Panc1 (cell line): Measurements from ENCODE around the gene MYO16. TPM values are rescaled to one million over a fixed set of nuclear protein-coding genes. Genes with fewer than 3 reads are reported as not detected.
A peak's percentile ranks its signal among the peaks of the same experiment; 100 is the strongest.

Source experiments
- ATAC-seq: fragments of 200-7000 bp; cut with Tn5 transposase; 2 replicates; pipeline ENCODE4 v1.9.1; 2020; ENCODE audit warnings: mild to moderate bottlenecking, moderate library complexity
- BruUV-seq: library from RNA; stranded (reverse); fragments of 400-500 nt; replicated peaks from 2 replicates; lab custom pipeline; 2021; lab: Mats Ljungman, UMichigan
- CTCF ChIA-PET: fragments of 300-600 bp; sonication (Branson Sonifier 250); formaldehyde crosslinking; loops from one replicate; lab custom pipeline; 2022; ENCODE audit warnings: antibody characterized with exemption; lab: Charles Lee
- POLR2A ChIA-PET: fragments of 300-600 bp; sonication (Branson Sonifier 250); formaldehyde crosslinking; loops from one replicate; lab custom pipeline; 2022; ENCODE audit warnings: antibody characterized with exemption; lab: Charles Lee
- DNase-seq: peaks from one replicate; pipeline ENCODE4 v3.0.0-alpha.2; 2010; ENCODE audit warnings: low read depth, low spot score
- H3K27ac ChIP-seq: 2 replicates; pipeline ENCODE4 v1.5.1; 2011; ENCODE audit warnings: mild to moderate bottlenecking, low read length, inconsistent platforms
- H3K27me3 ChIP-seq: fragments of 200-500 bp; sonication (Bioruptor generic); 2 replicates; pipeline ENCODE4 v1.6.0; 2014; ENCODE audit warnings: low read length, inconsistent platforms; ENCODE audit not compliant: control insufficient read depth, insufficient read depth
- H3K36me3 ChIP-seq: fragments of 200-500 bp; sonication (Bioruptor generic); 2 replicates; pipeline ENCODE4 v1.5.1; 2014; ENCODE audit warnings: inconsistent platforms, mild to moderate bottlenecking, low read length, moderate library complexity; ENCODE audit not compliant: control insufficient read depth, insufficient read depth
- H3K4me1 ChIP-seq: 2 replicates; pipeline ENCODE4 v1.5.1; 2011; ENCODE audit warnings: inconsistent platforms, mild to moderate bottlenecking, low read length, moderate library complexity; ENCODE audit not compliant: control insufficient read depth, insufficient read depth
- H3K4me3 ChIP-seq, 2 experiments: 2 replicates each; pipeline ENCODE4 v1.5.1; 2011 to 2012; ENCODE audit warnings: low read depth in 2 of 2, low read length in 2 of 2, mild to moderate bottlenecking in 2 of 2, inconsistent platforms in 1 of 2, moderate library complexity in 1 of 2
- H3K9me3 ChIP-seq: fragments of 200-500 bp; sonication (Bioruptor generic); 2 replicates; pipeline ENCODE4 v1.5.1; 2014; ENCODE audit warnings: low read depth, mild to moderate bottlenecking, inconsistent platforms, low read length, moderate library complexity; ENCODE audit not compliant: control insufficient read depth, insufficient read depth
- CTCF ChIP-seq: fragments of 450-650 bp; IDR thresholded peaks from 2 replicates; pipeline ENCODE4 v1.5.1; 2017; ENCODE audit warnings: mild to moderate bottlenecking
- POLR2AphosphoS5 ChIP-seq: IDR thresholded peaks from 2 replicates; pipeline ENCODE4 v1.6.1; 2012; ENCODE audit warnings: mild to moderate bottlenecking, low read depth, low read length, moderate library complexity
- SIN3A ChIP-seq: IDR thresholded peaks from 2 replicates; pipeline ENCODE4 v1.6.1; 2012; ENCODE audit warnings: low read depth, mild to moderate bottlenecking, low read length, moderate library complexity, borderline replicate concordance; ENCODE audit not compliant: insufficient read depth
- TCF7L2 ChIP-seq: IDR thresholded peaks from 2 replicates; pipeline ENCODE4 v1.6.1; 2011; ENCODE audit warnings: mild to moderate bottlenecking, low read depth, low read length, inconsistent platforms
- in situ Hi-C: cut with HindIII; loops from 2 replicates; pipeline ENCODE4 v1.10.0; 2016; ENCODE audit warnings: low sequenced_read_pairs, low pct_unique_long_range_greater_than_20kb
- intact Hi-C: fragments of 100-400 bp; cut with micrococcal nuclease; formaldehyde crosslinking; loops from one replicate; pipeline ENCODE4 v1.10.0; 2022; ENCODE audit not compliant: unreplicated experiment
- total RNA-seq: library from RNA; stranded (reverse); gene quantifications from one replicate; pipeline ENCODE4 v1.2.1, GENCODE V29; 2021; ENCODE audit not compliant: unreplicated experiment
- TF ChIP-seq, protein P1 (sequence below), 2 experiments: IDR thresholded peaks; 2 replicates each; pipeline ENCODE4 v1.6.1; 2011 to 2012; ENCODE audit warnings: low read depth in 2 of 2, control low read depth in 1 of 2, low read length in 1 of 2, mild to moderate bottlenecking in 1 of 2, moderate library complexity in 1 of 2; ENCODE audit not compliant: insufficient read depth in 1 of 2

MYO16 gene
- total RNA-seq, 1 experiment from 2014 or later: 0.08 TPM

- no peak overlapping the region for H3K4me3 ChIP-seq
- no peaks in the 10 kb centered on the region for H3K27me3 ChIP-seq
- ATAC-seq (no peak), DNase-seq (no peak)
- BruUV-seq: no TSS peak
- ChIA-PET CTCF (no interaction called here), POLR2A (no interaction called here)
- H3K9me3 ChIP-seq: no peaks in the 10 kb centered on the region
- no peaks in the 10 kb centered on the region for H3K4me1 ChIP-seq
- in situ Hi-C loops (no loop called here), intact Hi-C loops (loop anchor here (5.0 to 10.0 kb wide), 4 partner anchors 175 to 1157 kb away; no protein-coding TSS in a partner anchor)
- H3K27ac ChIP-seq: no peak overlapping the region
- TF ChIP-seq SIN3A (no peak), CTCF (no peak), POLR2AphosphoS5 (no peak), TCF7L2 (no peak)
- TF ChIP-seq, protein P1, sequence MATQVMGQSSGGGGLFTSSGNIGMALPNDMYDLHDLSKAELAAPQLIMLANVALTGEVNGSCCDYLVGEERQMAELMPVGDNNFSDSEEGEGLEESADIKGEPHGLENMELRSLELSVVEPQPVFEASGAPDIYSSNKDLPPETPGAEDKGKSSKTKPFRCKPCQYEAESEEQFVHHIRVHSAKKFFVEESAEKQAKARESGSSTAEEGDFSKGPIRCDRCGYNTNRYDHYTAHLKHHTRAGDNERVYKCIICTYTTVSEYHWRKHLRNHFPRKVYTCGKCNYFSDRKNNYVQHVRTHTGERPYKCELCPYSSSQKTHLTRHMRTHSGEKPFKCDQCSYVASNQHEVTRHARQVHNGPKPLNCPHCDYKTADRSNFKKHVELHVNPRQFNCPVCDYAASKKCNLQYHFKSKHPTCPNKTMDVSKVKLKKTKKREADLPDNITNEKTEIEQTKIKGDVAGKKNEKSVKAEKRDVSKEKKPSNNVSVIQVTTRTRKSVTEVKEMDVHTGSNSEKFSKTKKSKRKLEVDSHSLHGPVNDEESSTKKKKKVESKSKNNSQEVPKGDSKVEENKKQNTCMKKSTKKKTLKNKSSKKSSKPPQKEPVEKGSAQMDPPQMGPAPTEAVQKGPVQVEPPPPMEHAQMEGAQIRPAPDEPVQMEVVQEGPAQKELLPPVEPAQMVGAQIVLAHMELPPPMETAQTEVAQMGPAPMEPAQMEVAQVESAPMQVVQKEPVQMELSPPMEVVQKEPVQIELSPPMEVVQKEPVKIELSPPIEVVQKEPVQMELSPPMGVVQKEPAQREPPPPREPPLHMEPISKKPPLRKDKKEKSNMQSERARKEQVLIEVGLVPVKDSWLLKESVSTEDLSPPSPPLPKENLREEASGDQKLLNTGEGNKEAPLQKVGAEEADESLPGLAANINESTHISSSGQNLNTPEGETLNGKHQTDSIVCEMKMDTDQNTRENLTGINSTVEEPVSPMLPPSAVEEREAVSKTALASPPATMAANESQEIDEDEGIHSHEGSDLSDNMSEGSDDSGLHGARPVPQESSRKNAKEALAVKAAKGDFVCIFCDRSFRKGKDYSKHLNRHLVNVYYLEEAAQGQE (IDR thresholded peaks at IDR 0.05; ENCODE audit: insufficient read depth in 1 of 2, low read depth in 2 of 2, low read length in 1 of 2): no peak
- H3K36me3 ChIP-seq: no peaks in the 10 kb centered on the region
These were observed 330.6 kb downstream of the MYO16 start for GRCh38 chr13:108960006-108960405.

- Histone ChIP-seq H3K4me3 (no peak overlapping the region), H3K27ac (no peak overlapping the region), H3K27me3 (no peaks in the 10 kb centered on the region), H3K4me1 (no peaks in the 10 kb centered on the region), H3K9me3 (no peaks in the 10 kb centered on the region), H3K36me3 (no peaks in the 10 kb centered on the region)
- DNase-seq (peak; percentile 46), ATAC-seq (peak; percentile 82)
- in situ Hi-C loops (no loop called here), intact Hi-C loops (loop anchor here (5.0 to 10.0 kb wide), 4 partner anchors 173 to 1156 kb away; no protein-coding TSS in a partner anchor)
- ChIA-PET POLR2A (no interaction called here), CTCF (interaction anchor here (0.6 to 0.7 kb wide), 4 partner anchors 184 to 783 kb away, joined by 3 to 4 read pairs (median 3); no protein-coding TSS in a partner anchor)
- TF ChIP-seq SIN3A: no peak
- TF ChIP-seq CTCF: peak; percentile 63
- no TSS peak for BruUV-seq
These were observed 332.2 kb downstream of the MYO16 start for GRCh38 chr13:108961542-108962125.
